Measurements from ENCODE around the gene EIF4B.

The EIF4B gene

DNA sequence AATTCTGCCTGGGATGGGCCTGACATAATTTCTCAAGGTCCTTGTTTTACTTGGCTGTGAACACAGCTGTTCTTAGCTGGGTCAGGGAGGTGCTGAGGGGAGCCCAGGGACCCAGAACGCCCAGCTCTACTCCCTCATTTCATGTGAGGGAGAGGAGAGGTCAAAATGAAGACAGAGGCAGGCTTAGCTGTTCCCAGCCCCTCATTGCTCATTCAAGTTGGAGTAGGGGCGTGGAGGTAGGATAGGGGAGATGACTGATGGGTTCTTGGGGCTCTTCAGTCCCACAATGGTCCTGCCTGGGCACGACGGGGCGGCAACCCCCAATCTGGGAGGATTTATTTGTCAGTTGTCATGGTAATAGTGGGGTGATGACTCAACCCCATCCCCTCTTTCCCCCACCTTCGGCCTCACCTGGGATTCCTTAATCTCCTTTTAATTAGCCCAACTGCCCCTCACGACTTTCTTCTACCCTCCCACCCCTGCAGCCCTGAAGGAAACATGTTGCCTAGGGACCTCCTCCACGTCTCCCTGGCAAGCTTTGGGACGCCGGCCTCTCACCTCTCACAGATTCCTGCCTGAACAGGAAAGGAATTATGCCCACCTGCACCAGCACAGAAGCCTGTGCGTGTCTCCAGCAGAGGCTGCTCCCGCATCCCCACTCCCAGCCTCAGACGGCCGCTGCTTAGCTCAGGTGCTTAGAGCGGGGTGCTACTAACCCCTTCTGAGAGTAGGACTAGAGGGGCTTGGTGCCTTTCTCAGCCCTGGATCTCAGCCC is 62.7 kb downstream of the EIF4B start:
- Histone ChIP-seq H3K4me1 (ENCODE audit: insufficient read depth, insufficient read length) (peaks cover 41% of the 10 kb centered on the region), H3K9ac (ENCODE audit: insufficient read length, low read depth) (no peak overlapping the region), H3K36me3 (ENCODE audit: insufficient read depth, insufficient read length, low read length) (peaks cover 35% of the 10 kb centered on the region)

DNA sequence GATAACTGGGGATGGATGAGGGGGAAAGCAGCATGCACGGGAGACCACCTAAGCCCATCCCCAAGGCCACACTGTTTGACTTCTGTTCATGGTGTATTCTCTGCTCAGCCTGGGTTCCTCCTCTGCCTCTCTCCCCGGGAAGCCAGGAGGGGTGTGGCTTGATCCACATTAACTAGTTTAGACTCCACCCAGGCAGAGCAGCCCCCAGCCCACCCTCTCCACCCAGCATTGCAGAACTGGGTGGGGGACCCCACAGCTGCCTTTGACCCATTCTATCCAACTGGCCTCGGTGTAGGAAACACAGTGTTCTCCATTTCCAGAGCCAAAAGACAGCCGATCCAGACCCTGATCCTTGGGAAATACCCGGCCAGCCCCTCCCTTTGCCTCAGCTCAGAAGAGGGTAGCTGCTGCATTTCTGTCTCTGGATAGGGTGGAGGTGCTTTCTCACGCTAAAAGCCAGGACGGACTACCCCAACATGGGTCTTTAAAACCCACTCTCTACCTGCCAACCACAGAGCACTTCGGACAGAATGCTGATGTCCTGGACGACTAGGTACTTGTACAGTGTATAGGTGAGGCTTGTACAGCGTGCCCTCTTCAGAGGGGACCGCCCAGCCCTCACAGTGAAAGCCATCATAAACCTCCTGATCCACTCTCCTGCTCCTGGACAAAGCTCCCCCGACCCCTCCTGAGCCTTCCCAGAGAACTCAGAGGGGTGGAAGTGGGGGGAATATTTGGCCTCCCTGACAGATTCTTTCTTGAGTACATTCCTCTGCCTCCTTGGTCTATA is 63.6 kb downstream of the EIF4B start:
- no peak overlapping the region for H3K9ac ChIP-seq (ENCODE audit: insufficient read length, low read depth)
- H3K4me1 ChIP-seq (ENCODE audit: insufficient read depth, insufficient read length) = peaks cover 41% of the 10 kb centered on the region
- H3K27me3 ChIP-seq (ENCODE audit: insufficient read depth, insufficient read length) = no peaks in the 10 kb centered on the region
- DNase-seq (ENCODE audit: low read depth, low spot score) = no peak
- TF ChIP-seq YY1 (IDR thresholded peaks at IDR 0.05; ENCODE audit: insufficient read depth, insufficient read length) (no peak), SUZ12 (IDR thresholded peaks at IDR 0.05; ENCODE audit: extremely low read depth, insufficient read depth, insufficient read length) (no peak), ZNF274 (IDR thresholded peaks at IDR 0.05; ENCODE audit: low read depth, low read length) (no peak)
- no peak overlapping the region for H3K4me3 ChIP-seq (ENCODE audit: insufficient read length, low read depth)
- no peaks in the 10 kb centered on the region for H3K9me3 ChIP-seq (ENCODE audit: insufficient read depth, low read length)
- H3K36me3 ChIP-seq (ENCODE audit: insufficient read depth, insufficient read length, low read length) = peaks cover 40% of the 10 kb centered on the region

More for the DNA sequence above, 62.7 kb downstream of the EIF4B start:
- no peak for TF ChIP-seq ZNF274 (IDR thresholded peaks at IDR 0.05; ENCODE audit: low read depth, low read length)
- no peaks in the 10 kb centered on the region for H3K27me3 ChIP-seq (ENCODE audit: insufficient read depth, insufficient read length)
- no peak for DNase-seq (ENCODE audit: low read depth, low spot score)
- H3K4me3 ChIP-seq (ENCODE audit: insufficient read length, low read depth) = no peak overlapping the region
- no peaks in the 10 kb centered on the region for H3K9me3 ChIP-seq (ENCODE audit: insufficient read depth, low read length)

DNA sequence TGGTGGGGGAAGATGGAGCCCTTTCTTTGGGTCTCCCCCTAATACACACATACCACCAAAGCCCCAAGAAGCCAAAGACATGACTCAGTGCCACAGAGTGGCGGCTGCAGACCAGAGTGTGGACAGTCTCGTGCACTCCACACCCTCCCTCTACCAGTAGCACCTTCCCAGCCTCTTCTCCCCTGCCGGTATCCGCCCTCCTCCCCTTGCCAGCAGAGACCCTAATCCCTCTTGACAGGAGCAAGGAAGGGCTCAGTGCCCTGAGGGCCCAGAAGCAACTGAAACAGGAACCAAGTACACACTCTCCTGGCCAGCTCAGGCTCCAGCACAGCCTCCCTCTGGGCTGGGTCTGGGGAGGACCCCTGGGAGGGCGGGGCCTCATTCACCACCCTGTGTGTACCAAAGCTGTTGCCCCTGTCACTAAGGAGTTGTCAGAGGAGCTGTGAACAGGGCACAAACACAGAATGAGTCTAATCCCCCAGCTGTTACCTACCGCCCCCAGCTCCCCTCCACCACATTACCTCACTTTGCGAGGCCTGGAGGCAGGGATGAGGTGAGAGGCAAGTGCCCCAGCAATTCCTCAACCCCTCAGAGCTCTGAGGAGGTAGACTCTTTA is 64.7 kb downstream of the EIF4B start:
- peaks cover 41% of the 10 kb centered on the region for H3K4me1 ChIP-seq (ENCODE audit: insufficient read depth, insufficient read length)
- no peaks in the 10 kb centered on the region for H3K27me3 ChIP-seq (ENCODE audit: insufficient read depth, insufficient read length)
- peaks cover 31% of the 10 kb centered on the region for H3K36me3 ChIP-seq (ENCODE audit: insufficient read depth, insufficient read length, low read length)
- no peak for TF ChIP-seq YY1 (IDR thresholded peaks at IDR 0.05; ENCODE audit: insufficient read depth, insufficient read length)
- peak overlapping the region; percentile 23 for H3K9ac ChIP-seq (ENCODE audit: insufficient read length, low read depth)
- DNase-seq (ENCODE audit: low read depth, low spot score) = no peak
- H3K9me3 ChIP-seq (ENCODE audit: insufficient read depth, low read length) = no peaks in the 10 kb centered on the region
- no peak overlapping the region for H3K4me3 ChIP-seq (ENCODE audit: insufficient read length, low read depth)

DNA sequence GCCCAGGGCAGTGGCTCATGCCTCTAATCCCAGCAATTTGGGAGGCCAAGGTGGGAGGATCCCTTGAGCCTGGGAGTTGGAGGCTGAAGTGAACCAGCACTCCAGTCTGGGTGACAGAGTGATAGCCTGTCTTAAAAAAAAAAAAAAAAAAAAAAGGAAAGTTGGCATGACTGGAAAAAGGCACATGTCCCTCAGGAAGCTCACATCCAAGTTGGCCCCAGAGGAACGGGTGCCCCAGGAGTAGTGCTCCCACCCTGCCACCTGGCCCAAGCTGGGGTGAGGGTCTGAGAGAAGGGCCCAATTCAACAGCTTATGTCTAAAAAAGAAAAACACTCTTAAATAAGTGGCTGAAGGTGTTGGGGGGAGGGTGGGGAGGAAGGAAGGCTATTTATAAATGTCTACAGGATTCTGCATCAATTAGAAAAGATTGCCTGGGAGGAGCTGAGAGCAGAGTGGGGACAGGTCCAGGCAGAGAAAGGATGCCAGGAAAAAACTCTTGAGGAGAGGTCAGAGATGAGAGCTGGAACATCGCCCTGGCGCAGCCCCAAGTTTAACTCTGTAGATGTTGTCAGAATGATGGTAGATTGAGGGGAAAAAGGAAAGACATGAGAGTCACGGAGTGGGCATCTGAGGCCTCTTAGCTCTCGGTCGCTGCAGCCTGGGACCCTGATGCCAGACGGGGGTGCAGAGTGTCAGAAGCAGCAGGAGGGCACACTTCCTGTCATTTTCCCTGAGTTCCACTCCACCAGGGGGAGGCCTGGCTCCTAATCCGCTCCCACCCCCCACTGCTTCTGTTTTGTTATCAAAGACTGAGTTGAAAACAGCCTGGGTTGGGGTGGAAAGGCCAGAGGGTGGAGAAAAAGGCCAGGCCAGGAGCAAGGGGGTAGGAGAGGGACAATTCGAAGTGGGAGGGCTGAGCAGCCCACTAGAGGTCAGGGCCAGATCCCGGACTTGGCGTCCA is 65.6 kb downstream of the EIF4B start:
- Histone ChIP-seq H3K4me1 (ENCODE audit: insufficient read depth, insufficient read length) (peaks cover 39% of the 10 kb centered on the region), H3K4me3 (ENCODE audit: insufficient read length, low read depth) (no peak overlapping the region), H3K9ac (ENCODE audit: insufficient read length, low read depth) (peak overlapping the region; percentile 23), H3K36me3 (ENCODE audit: insufficient read depth, insufficient read length, low read length) (peaks cover 30% of the 10 kb centered on the region), H3K27me3 (ENCODE audit: insufficient read depth, insufficient read length) (no peaks in the 10 kb centered on the region), H3K9me3 (ENCODE audit: insufficient read depth, low read length) (no peaks in the 10 kb centered on the region)
- TF ChIP-seq YY1 (IDR thresholded peaks at IDR 0.05; ENCODE audit: insufficient read depth, insufficient read length) (no peak), ZNF274 (IDR thresholded peaks at IDR 0.05; ENCODE audit: low read depth, low read length) (no peak), SUZ12 (IDR thresholded peaks at IDR 0.05; ENCODE audit: extremely low read depth, insufficient read depth, insufficient read length) (no peak)
- DNase-seq (ENCODE audit: low read depth, low spot score) = no peak

DNA sequence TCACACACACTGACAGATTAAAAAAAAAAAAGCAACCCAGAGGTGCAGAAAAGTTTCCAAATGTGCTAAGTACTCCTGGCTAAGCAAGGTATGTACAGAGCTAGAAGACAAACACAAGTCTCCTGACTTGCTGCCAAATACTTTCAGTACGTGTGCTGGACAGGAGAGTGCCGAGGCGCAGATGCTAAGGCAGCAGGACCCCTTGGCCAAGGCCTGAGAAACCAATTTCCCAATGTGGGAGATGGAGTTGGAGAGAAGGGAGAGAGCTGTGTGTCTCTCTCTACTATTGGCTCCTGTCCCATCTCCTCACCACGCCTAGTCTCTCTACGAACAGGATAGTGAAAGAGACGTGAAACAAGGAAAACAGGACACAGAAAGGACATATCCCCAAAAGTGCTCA is 67.6 kb downstream of the EIF4B start:
- no peak for DNase-seq (ENCODE audit: low read depth, low spot score)
- Histone ChIP-seq H3K9me3 (ENCODE audit: insufficient read depth, low read length) (no peaks in the 10 kb centered on the region), H3K4me1 (ENCODE audit: insufficient read depth, insufficient read length) (peaks cover 34% of the 10 kb centered on the region), H3K4me3 (ENCODE audit: insufficient read length, low read depth) (no peak overlapping the region), H3K36me3 (ENCODE audit: insufficient read depth, insufficient read length, low read length) (peaks cover 30% of the 10 kb centered on the region), H3K27me3 (ENCODE audit: insufficient read depth, insufficient read length) (no peaks in the 10 kb centered on the region), H3K9ac (ENCODE audit: insufficient read length, low read depth) (no peak overlapping the region)
- no peak for TF ChIP-seq SUZ12 (IDR thresholded peaks at IDR 0.05; ENCODE audit: extremely low read depth, insufficient read depth, insufficient read length)

DNA sequence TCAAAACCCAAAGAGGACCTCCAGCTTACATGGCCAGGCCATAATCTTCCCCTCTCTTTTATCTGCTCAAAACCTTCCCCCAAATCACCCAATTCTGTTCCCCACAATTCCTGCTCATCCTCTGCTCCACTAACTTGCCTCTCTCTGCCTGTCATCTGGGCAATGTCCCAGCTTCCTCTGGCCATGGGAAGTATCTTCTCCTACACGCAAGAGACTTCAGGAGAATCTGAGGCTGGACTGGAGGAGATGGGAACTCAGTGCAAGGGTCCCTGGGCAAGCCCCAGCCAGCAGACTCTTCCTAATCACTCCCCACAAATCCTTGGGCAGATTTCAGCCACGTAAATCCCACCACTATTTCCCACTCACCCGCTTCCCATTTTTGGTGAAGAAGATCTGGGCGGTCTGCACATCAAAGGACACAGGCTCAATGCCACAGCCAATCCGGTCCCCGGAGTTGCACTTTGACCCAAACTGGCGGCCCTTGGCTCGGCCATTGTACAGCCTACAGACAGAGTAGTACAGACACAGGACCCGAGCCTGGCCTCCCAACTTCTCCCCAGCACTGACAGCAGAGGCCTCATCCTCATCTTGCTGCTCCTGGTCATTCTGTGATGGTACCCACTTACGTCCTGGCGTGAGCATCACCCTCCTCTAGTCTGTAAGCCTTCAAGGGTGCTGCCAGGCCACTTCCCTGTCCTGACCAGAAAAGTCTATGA is 68.2 kb downstream of the EIF4B start:
- no peaks in the 10 kb centered on the region for H3K27me3 ChIP-seq (ENCODE audit: insufficient read depth, insufficient read length)
- H3K9me3 ChIP-seq (ENCODE audit: insufficient read depth, low read length) = no peaks in the 10 kb centered on the region
- no peak overlapping the region for H3K9ac ChIP-seq (ENCODE audit: insufficient read length, low read depth)
- H3K36me3 ChIP-seq (ENCODE audit: insufficient read depth, insufficient read length, low read length) = peaks cover 30% of the 10 kb centered on the region
- no peak for TF ChIP-seq YY1 (IDR thresholded peaks at IDR 0.05; ENCODE audit: insufficient read depth, insufficient read length)
- no peak for TF ChIP-seq ZNF274 (IDR thresholded peaks at IDR 0.05; ENCODE audit: low read depth, low read length)
- no peak for TF ChIP-seq SUZ12 (IDR thresholded peaks at IDR 0.05; ENCODE audit: extremely low read depth, insufficient read depth, insufficient read length)
- DNase-seq (ENCODE audit: low read depth, low spot score) = no peak
- peaks cover 29% of the 10 kb centered on the region for H3K4me1 ChIP-seq (ENCODE audit: insufficient read depth, insufficient read length)
- H3K4me3 ChIP-seq (ENCODE audit: insufficient read length, low read depth) = no peak overlapping the region

Measured in NT2/D1 (cell line).